Trophoblast cell (in vitro differentiated cells and primary cell): ENCODE measurements around the gene LRCH2.

Experiments
- DNase-seq, 2 donors: peaks; one replicate each; pipeline ENCODE4 v3.0.0-alpha.2; 2016
- H2AFZ ChIP-seq: 2 replicates; pipeline ENCODE4 v1.6.1; 2013; ENCODE audit warnings: low read length, moderate library complexity, mild to moderate bottlenecking; ENCODE audit not compliant: insufficient read depth, poor library complexity
- H2AK5ac ChIP-seq: 2 replicates; pipeline ENCODE4 v1.6.1; 2013; ENCODE audit warnings: mild to moderate bottlenecking, low read length
- H2BK120ac ChIP-seq: 2 replicates; pipeline ENCODE4 v1.6.1; 2013; ENCODE audit warnings: low read length, mild to moderate bottlenecking, moderate library complexity; ENCODE audit not compliant: insufficient read depth, poor library complexity
- H2BK12ac ChIP-seq: 2 replicates; pipeline ENCODE4 v1.6.1; 2013; ENCODE audit warnings: mild to moderate bottlenecking, low read length, moderate library complexity
- H2BK5ac ChIP-seq: 2 replicates; pipeline ENCODE4 v1.6.1; 2013; ENCODE audit warnings: low read length, low read depth, moderate library complexity, mild to moderate bottlenecking; ENCODE audit not compliant: poor library complexity
- H3K14ac ChIP-seq: 2 replicates; pipeline ENCODE4 v1.6.1; 2013; ENCODE audit warnings: mild to moderate bottlenecking, low read length
- H3K18ac ChIP-seq: 2 replicates; pipeline ENCODE4 v1.6.1; 2013; ENCODE audit warnings: mild to moderate bottlenecking, low read length
- H3K23ac ChIP-seq: 2 replicates; pipeline ENCODE4 v1.6.1; 2013; ENCODE audit warnings: low read length
- H3K27ac ChIP-seq: 2 replicates; pipeline ENCODE4 v1.5.1; 2013; ENCODE audit warnings: low read depth, mild to moderate bottlenecking, inconsistent platforms, low read length, moderate library complexity
- H3K27me3 ChIP-seq: 2 replicates; pipeline ENCODE4 v1.6.1; 2013; ENCODE audit warnings: inconsistent platforms, mild to moderate bottlenecking, low read length, moderate library complexity; ENCODE audit not compliant: insufficient read depth
- H3K36me3 ChIP-seq, 2 experiments: 1 replicate in 1 of 2; 2 replicates in 1 of 2; pipeline ENCODE4 v1.6.1; 2013; ENCODE audit warnings: low read length in 2 of 2, mild to moderate bottlenecking in 2 of 2, moderate library complexity in 1 of 2; ENCODE audit not compliant: insufficient read depth in 2 of 2, control insufficient read depth in 1 of 2
- H3K4ac ChIP-seq: 2 replicates; pipeline ENCODE4 v1.6.1; 2013; ENCODE audit warnings: low read depth, mild to moderate bottlenecking, low read length, moderate library complexity
- H3K4me1 ChIP-seq, 2 experiments: 1 replicate in 1 of 2; 2 replicates in 1 of 2; pipeline ENCODE4 v1.6.1; 2013; ENCODE audit warnings: low read length in 2 of 2, mild to moderate bottlenecking in 2 of 2, moderate library complexity in 1 of 2; ENCODE audit not compliant: insufficient read depth in 2 of 2, control insufficient read depth in 1 of 2
- H3K4me2 ChIP-seq: 2 replicates; pipeline ENCODE4 v1.6.1; 2013; ENCODE audit warnings: inconsistent platforms, mild to moderate bottlenecking, low read length, moderate library complexity
- H3K4me3 ChIP-seq: 2 replicates; pipeline ENCODE4 v1.5.1; 2013; ENCODE audit warnings: mild to moderate bottlenecking, low read depth, low read length, inconsistent platforms
- H3K79me1 ChIP-seq: one replicate; pipeline ENCODE4 v1.6.1; 2013; ENCODE audit warnings: low read length
- H3K79me2 ChIP-seq: 2 replicates; pipeline ENCODE4 v1.6.1; 2013; ENCODE audit warnings: low read length, mild to moderate bottlenecking; ENCODE audit not compliant: control insufficient read depth, insufficient read depth, poor library complexity
- H3K9ac ChIP-seq: 2 replicates; pipeline ENCODE4 v1.6.1; 2013; ENCODE audit warnings: mild to moderate bottlenecking, low read length
- H3K9me3 ChIP-seq: 2 replicates; pipeline ENCODE4 v1.6.1; 2013; ENCODE audit warnings: low read depth, mild to moderate bottlenecking, control low read depth, inconsistent platforms, low read length; ENCODE audit not compliant: insufficient read depth
- H4K12ac ChIP-seq: 2 replicates; pipeline ENCODE4 v1.6.1; 2013; ENCODE audit warnings: low read depth, mild to moderate bottlenecking, low read length, moderate library complexity
- H4K8ac ChIP-seq: 2 replicates; pipeline ENCODE4 v1.6.1; 2013; ENCODE audit warnings: low read depth, mild to moderate bottlenecking, low read length, moderate library complexity
- H4K91ac ChIP-seq: one replicate; pipeline ENCODE4 v1.6.1; 2013; ENCODE audit warnings: low read depth, mild to moderate bottlenecking, low read length, moderate library complexity
- WGBS: extraction: QIAGEN DNeasy Blood & Tissue Kit; methylation state at CpG from one replicate; pipeline ENCODE4 v1.1.7; 2013; ENCODE audit warnings: missing lambda C conversion rate; ENCODE audit not compliant: insufficient read length, insufficient coverage; ENCODE audit errors: extremely low coverage; 5-methylcytosine and 5-hydroxymethylcytosine counted together

Gene LRCH2

DNA sequence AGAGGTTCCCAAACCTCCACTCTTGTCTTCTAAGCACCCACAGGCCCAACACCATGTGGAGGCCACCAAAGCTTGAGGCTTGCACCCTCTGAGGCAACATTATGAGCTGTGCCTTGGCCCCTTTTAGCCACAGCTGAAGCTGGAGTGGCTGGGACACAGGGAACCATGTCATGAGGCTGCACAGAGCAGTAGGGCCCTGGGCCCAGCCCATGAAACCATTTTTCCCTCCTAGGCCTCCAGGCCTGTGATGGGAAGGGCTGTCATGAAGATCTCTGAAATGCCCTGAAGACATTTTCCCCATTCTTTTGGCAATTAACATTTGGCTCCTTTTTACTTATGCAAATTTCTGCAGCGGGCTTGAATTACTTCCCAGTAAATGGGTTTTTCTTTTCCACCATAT, 29.9 kb downstream of the LRCH2 start:
- WGBS: no CpG with 5 or more reads among the region's 1 CpG
- Histone ChIP-seq H2AFZ (no peak overlapping the region), H3K18ac (no peak overlapping the region), H3K23ac (no peak overlapping the region), H2BK12ac (no peak overlapping the region), H2BK120ac (no peak overlapping the region), H3K9ac (no peak overlapping the region), H3K79me1 (no peaks in the 10 kb centered on the region), H3K36me3 (no peaks in the 10 kb centered on the region), H3K27me3 (no peaks in the 10 kb centered on the region), H2BK5ac (no peak overlapping the region), H3K4me3 (no peak overlapping the region), H4K91ac (no peak overlapping the region), H2AK5ac (no peak overlapping the region), H3K4me1 (no peaks in the 10 kb centered on the region), H4K12ac (no peak overlapping the region), H3K14ac (no peak overlapping the region), H3K4ac (no peak overlapping the region), H4K8ac (no peak overlapping the region), H3K9me3 (peaks cover 6% of the 10 kb centered on the region), H3K27ac (no peak overlapping the region), H3K79me2 (no peaks in the 10 kb centered on the region), H3K4me2 (no peak overlapping the region)
- no peak for DNase-seq

DNA sequence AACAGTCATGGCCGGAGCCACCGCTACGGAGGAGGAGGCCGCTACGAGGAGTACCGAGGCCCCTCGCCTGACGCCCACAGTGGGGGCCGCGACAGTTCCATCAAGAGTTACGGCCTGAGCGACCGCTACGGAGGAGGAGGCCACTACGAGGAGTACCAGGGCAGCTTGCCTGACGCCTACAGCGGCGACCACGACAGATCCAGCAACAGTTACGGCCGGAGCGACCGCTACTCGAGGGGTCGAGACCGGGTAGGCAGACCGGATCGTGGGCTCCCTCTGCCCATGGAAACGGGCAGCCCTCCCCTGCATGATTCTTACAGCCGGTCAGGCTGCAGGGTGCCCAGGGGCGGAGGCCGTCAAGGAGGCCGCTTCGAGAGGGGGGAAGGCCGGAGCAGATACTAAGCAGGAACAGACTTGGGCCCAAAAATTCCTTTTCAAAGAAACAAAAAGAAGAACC, 41.6 kb downstream of the LRCH2 start:
- Histone ChIP-seq H3K27me3 (no peaks in the 10 kb centered on the region), H3K4me1 (peaks cover 0 to 4% of the 10 kb centered on the region in 2 experiments), H2AK5ac (no peak overlapping the region), H3K4me2 (no peak overlapping the region), H4K12ac (no peak overlapping the region), H3K4ac (no peak overlapping the region), H3K9ac (no peak overlapping the region), H4K8ac (no peak overlapping the region), H3K14ac (no peak overlapping the region), H3K18ac (no peak overlapping the region), H2BK12ac (no peak overlapping the region), H3K79me1 (no peaks in the 10 kb centered on the region), H2AFZ (no peak overlapping the region), H4K91ac (no peak overlapping the region), H2BK5ac (no peak overlapping the region), H3K36me3 (peaks cover 0 to 2% of the 10 kb centered on the region in 2 experiments), H3K9me3 (peaks cover 11% of the 10 kb centered on the region), H3K4me3 (no peak overlapping the region), H3K23ac (no peak overlapping the region), H3K27ac (no peak overlapping the region), H3K79me2 (no peaks in the 10 kb centered on the region), H2BK120ac (no peak overlapping the region)
- no CpG with 5 or more reads among the region's 35 CpGs for WGBS
- no peak for DNase-seq

DNA sequence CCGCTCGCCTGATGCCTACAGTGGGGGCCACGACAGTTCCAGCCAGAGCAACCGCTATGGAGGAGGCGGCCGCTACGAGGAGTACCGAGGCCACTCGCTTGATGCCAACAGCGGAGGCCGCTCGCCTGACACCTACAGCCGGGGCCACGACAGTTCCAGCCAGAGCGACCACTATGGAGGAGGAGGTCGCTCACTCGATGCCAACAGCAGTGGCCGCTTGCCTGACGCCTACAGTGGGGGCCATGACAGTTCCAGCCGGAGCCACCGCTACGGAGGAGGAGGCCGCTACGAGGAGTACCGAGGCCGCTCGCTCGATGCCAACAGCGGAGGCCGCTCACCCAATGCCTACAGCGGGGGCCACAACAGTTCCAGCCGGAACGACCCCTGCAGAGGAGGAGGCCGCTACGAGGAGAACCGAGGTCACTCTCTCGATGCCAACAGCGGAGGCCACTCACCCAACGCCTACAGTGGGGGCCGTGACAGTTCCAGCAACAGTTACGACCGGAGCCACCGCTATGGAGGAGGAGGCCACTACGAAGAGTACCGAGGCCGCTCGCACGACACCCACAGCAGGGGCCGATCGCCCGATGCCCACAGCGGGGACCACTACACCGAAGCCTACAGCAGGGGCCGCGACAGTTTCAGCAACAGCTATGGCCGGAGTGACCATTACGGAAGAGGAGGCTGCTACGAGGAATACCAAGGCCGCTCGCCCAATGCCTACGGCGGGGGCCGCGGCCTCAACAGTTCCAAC, 42.2 kb downstream of the LRCH2 start:
- H3K9me3 ChIP-seq: peaks cover 11% of the 10 kb centered on the region
- no peak overlapping the region for H3K4me2 ChIP-seq
- H2BK5ac ChIP-seq: no peak overlapping the region
- H3K23ac ChIP-seq: no peak overlapping the region
- no CpG with 5 or more reads among the region's 64 CpGs for WGBS
- no peaks in the 10 kb centered on the region for H3K27me3 ChIP-seq
- no peaks in the 10 kb centered on the region for H3K79me1 ChIP-seq
- no peak overlapping the region for H2BK120ac ChIP-seq
- peaks cover 0 to 2% of the 10 kb centered on the region in 2 experiments for H3K36me3 ChIP-seq
- H4K91ac ChIP-seq: no peak overlapping the region
- no peak overlapping the region for H4K8ac ChIP-seq
- H3K4ac ChIP-seq: no peak overlapping the region
- no peak for DNase-seq
- H3K9ac ChIP-seq: no peak overlapping the region
- no peak overlapping the region for H2BK12ac ChIP-seq
- no peak overlapping the region for H2AFZ ChIP-seq
- H3K14ac ChIP-seq: no peak overlapping the region
- H3K4me1 ChIP-seq: peaks cover 0 to 4% of the 10 kb centered on the region in 2 experiments
- H3K18ac ChIP-seq: no peak overlapping the region
- H2AK5ac ChIP-seq: no peak overlapping the region
- H3K27ac ChIP-seq: no peak overlapping the region
- H3K79me2 ChIP-seq: no peaks in the 10 kb centered on the region
- no peak overlapping the region for H4K12ac ChIP-seq
- H3K4me3 ChIP-seq: no peak overlapping the region

DNA sequence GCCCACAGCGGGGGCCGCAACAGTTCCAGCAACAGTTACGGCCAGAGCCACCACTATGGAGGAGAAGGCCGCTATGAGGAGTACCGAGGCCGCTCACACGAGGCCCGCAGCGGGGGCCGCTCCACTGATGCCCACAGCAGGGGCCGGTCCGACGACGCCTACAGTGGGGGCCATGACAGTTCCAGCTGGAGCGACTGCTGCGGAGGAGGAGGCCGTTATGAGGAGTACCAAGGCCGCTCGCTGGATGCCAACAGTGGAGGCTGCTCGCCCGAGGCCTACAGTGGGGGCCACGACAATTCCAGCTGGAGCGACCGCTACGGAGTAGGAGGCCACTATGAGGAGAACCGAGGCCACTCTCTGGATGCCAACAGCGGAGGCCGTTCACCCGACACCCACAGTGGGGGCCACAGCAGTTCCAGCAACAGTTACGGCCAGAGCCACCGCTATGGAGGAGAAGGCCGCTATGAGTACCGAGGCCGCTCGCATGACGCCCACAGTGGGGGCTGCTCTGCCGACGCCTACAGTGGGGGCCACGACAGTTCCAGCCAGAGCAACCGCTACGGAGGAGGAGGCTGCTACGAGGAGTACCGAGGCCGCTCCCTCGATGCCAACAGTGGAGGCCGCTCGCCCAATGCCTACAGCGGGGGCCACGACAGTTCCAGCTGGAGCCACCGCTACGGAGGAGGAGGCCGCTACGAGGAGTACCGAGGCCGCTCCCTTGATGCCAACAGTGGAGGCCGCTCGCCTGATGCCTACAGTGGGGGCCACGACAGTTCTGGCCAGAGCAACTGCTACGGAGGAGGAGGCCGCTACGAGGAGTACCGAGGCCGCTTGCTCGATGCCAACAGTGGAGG, 43.0 kb downstream of the LRCH2 start:
- no peak overlapping the region for H2BK120ac ChIP-seq
- no peak overlapping the region for H2AK5ac ChIP-seq
- no peak overlapping the region for H3K27ac ChIP-seq
- H3K36me3 ChIP-seq: peaks cover 0 to 2% of the 10 kb centered on the region in 2 experiments
- H3K27me3 ChIP-seq: no peaks in the 10 kb centered on the region
- no peak overlapping the region for H2AFZ ChIP-seq
- no peak overlapping the region for H2BK5ac ChIP-seq
- no peak overlapping the region for H3K4me2 ChIP-seq
- H4K12ac ChIP-seq: no peak overlapping the region
- H3K79me1 ChIP-seq: no peaks in the 10 kb centered on the region
- H3K14ac ChIP-seq: no peak overlapping the region
- H2BK12ac ChIP-seq: no peak overlapping the region
- H4K8ac ChIP-seq: no peak overlapping the region
- no peak overlapping the region for H4K91ac ChIP-seq
- H3K18ac ChIP-seq: no peak overlapping the region
- no peak for DNase-seq
- peaks cover 11% of the 10 kb centered on the region for H3K9me3 ChIP-seq
- whole genome bisulfite sequencing: no CpG with 5 or more reads among the region's 64 CpGs
- no peak overlapping the region for H3K4ac ChIP-seq
- H3K4me3 ChIP-seq: no peak overlapping the region
- no peak overlapping the region for H3K9ac ChIP-seq
- peaks cover 0 to 3% of the 10 kb centered on the region in 2 experiments for H3K4me1 ChIP-seq
- H3K79me2 ChIP-seq: no peaks in the 10 kb centered on the region
- no peak overlapping the region for H3K23ac ChIP-seq
